GM19328 (cell line): ENCODE results near the gene SF1.

Experiments used
- ATAC-seq: cut with Tn5 transposase; IDR thresholded peaks from one replicate; pipeline ENCODE4 v1.9.1; 2021; ENCODE audit warnings: mild to moderate bottlenecking, moderate library complexity; ENCODE audit not compliant: unreplicated experiment

SF1 gene

GRCh38 chr11:64714666-64715065 is 63.7 kb downstream of the SF1 start:
- ATAC-seq: no peak
